ENCODE measurements around the gene SMIM7. TPM values are rescaled to one million over a fixed set of nuclear protein-coding genes. Genes with fewer than 3 reads are reported as not detected.

The SMIM7 gene
- polyA plus RNA-seq, 4 donors, result 59.9 to 95.7 (median 75.8) TPM

DNA sequence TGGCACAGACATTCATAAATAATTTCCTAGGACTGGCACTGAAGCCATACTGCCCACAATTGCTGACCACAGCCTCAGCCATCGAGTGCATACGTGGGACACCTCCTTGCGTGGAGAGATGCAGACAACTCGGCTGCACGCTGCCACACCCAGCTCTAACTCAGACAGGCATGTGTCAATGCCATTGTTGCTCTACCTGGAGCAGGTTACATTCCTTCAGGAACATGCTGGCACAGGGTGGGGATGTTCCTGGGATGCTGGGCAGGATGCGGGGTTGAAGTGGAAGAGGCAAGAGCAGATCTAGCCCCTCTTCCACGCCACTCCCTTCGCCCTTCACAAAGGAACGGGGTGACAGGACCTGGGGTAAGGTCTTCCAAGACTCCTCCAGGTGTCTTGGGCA, 63.5 kb downstream of the SMIM7 start:
- no peak for FAIRE-seq
- Histone ChIP-seq H3K27me3 (ENCODE audit: control insufficient read depth in 3 of 3, insufficient read depth in 3 of 3, low read length in 3 of 3) (no peaks in the 10 kb centered on the region), H3K4me3 (ENCODE audit: low read depth in 1 of 3, low read length in 3 of 3) (no peak overlapping the region), H3K9me3 (ENCODE audit: control insufficient read depth in 2 of 2, insufficient read depth in 1 of 2, low read depth in 1 of 2, low read length in 1 of 2) (no peaks in the 10 kb centered on the region), H3K27ac (ENCODE audit: low read depth in 1 of 3, low read length in 2 of 3) (no peak overlapping the region), H3K4me1 (ENCODE audit: control insufficient read depth in 3 of 3, insufficient read depth in 2 of 3, low read depth in 1 of 3, low read length in 2 of 3) (no peaks in the 10 kb centered on the region), H3K36me3 (ENCODE audit: control insufficient read depth in 3 of 3, insufficient read depth in 2 of 3, low read depth in 1 of 3, low read length in 3 of 3) (peaks cover 0 to 32% (median 0%) of the 10 kb centered on the region in 3 donors)
- no peak for DNase-seq
- WGBS, 3 donors, result 93 to 94% (median 93%) methylated on average over 9 of the region's 9 CpGs

Other genes with a start within 250 kb of the SMIM7 start
- gene EPS15L1, start 188.2 kb downstream of the SMIM7 start, polyA plus RNA-seq, result 10 to 100 TPM; 14.3 to 19.0 (median 15.5) TPM
- gene CALR3, start 164.0 kb downstream of the SMIM7 start, polyA plus RNA-seq, result not detected
- 1 to 10 TPM in 3 of 4 donors, under 1 TPM in 1; 0.67 to 3.7 (median 2.2) TPM for gene C19orf44, start 163.8 kb downstream of the SMIM7 start, polyA plus RNA-seq
- gene CHERP, start 117.7 kb downstream of the SMIM7 start, polyA plus RNA-seq, result 10 to 100 TPM in 2 of 4 donors, 1 to 10 TPM in 2; 9.8 to 43.9 (median 17.7) TPM
- 10 to 100 TPM; 14.5 to 34.3 (median 18.7) TPM for gene SLC35E1, start 87.7 kb downstream of the SMIM7 start, polyA plus RNA-seq
- gene MED26, start 31.9 kb downstream of the SMIM7 start, polyA plus RNA-seq, result 1 to 10 TPM; 4.6 to 7.9 (median 5.4) TPM
- 1 to 10 TPM; 2.1 to 3.6 (median 3.1) TPM for gene TMEM38A, start 995 bp upstream of the SMIM7 start, polyA plus RNA-seq
- gene NWD1, start 59.7 kb upstream of the SMIM7 start, polyA plus RNA-seq, result under 1 TPM in 2 of 4 donors, not detected in 2; 0.01 to 0.09 TPM
- 10 to 100 TPM in 3 of 4 donors, 1 to 10 TPM in 1; 9.7 to 38.1 (median 15.4) TPM for gene SIN3B, start 169.3 kb upstream of the SMIM7 start, polyA plus RNA-seq
- gene F2RL3, start 228.9 kb upstream of the SMIM7 start, polyA plus RNA-seq, result 10 to 100 TPM in 1 of 4 donors, 1 to 10 TPM in 1, under 1 TPM in 2; 0.45 to 13.4 (median 1.5) TPM

Measured in small intestine (tissue), 7 donors.